ENCODE data around the gene SNX24. TPM values are rescaled to one million over a fixed set of nuclear protein-coding genes. Genes with fewer than 3 reads are reported as not detected.
A peak's percentile ranks its signal among the peaks of the same experiment; 100 is the strongest.

Gene SNX24
- total and polyA plus RNA-seq, 9 of the 15 experiments (the other 6 are each of a cell fraction or from before 2014, with no cell fraction given), result 5.3 to 10.1 (median 7.9) TPM

DNA sequence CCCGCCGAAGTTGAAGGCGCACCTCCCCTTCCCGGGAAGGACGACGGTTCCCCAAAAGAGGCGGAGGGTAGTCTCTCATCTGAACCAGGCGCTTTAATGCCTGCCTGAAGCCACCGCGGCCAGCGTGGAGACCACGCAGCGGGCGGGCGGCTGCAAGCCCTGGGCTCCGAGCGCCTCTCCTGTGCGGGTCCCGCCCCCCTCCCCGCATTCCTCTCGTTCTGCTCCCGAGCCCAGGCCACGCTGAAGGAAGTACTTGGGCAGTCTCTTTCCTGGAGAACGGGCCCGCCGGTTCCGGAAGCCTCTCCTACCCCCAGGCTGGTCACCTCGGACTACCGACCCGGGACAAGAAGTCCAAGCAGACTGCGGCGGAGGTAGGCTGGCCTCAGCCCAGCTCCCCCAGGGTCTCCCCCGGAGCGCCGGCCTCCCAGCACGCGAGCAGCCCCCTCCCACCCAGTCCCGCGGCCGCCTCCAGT lies 190.5 kb downstream of the SNX24 start:
- Histone ChIP-seq H3K27ac (ENCODE audit: extremely low read depth, low read depth, low read length) (no peak overlapping the region), H3K27me3 (ENCODE audit: control insufficient read depth in 2 of 2, insufficient read depth in 2 of 2, low read length in 2 of 2) (peaks cover 7 to 24% of the 10 kb centered on the region in 2 experiments; a peak in 4 of 5 replicates), H3K9me3 (replicated peaks; ENCODE audit: control insufficient read depth, insufficient read depth, low read depth, low read length) (no peaks in the 10 kb centered on the region), H3K9ac (ENCODE audit: insufficient read depth in 1 of 2, low read depth in 2 of 2, low read length in 2 of 2) (peak overlapping the region in 1 of 2 experiments; percentile 77; a peak in 2 of 4 replicates), H4K20me1 (replicated peaks; ENCODE audit: control insufficient read depth, insufficient read depth, low read length) (no peaks in the 10 kb centered on the region), H2AFZ (ENCODE audit: low read depth, low read length) (peak overlapping the region; percentile 81), H3K4me2 (ENCODE audit: insufficient read depth, low read length) (peak overlapping the region; percentile 69), H3K79me2 (ENCODE audit: control insufficient read depth, insufficient read depth, low read length) (no peaks in the 10 kb centered on the region), H3K4me1 (replicated peaks in 1 of 2; ENCODE audit: control insufficient read depth in 2 of 2, insufficient read depth in 2 of 2, low read length in 2 of 2) (peaks cover 2 to 18% of the 10 kb centered on the region in 2 experiments; a peak in 2 of 5 replicates), H3K4me3 (peak overlapping the region; percentile 55), H3K36me3 (ENCODE audit: control insufficient read depth, insufficient read depth, low read length) (no peaks in the 10 kb centered on the region), H3K9me1 (ENCODE audit: control insufficient read depth, insufficient read depth, low read length) (no peaks in the 10 kb centered on the region)
- 0% methylated on average over 12 of the region's 40 CpGs for WGBS (ENCODE audit: insufficient coverage, low coverage, missing lambda C conversion rate)
- in situ Hi-C loops (cut with MboI), result no loop called here
- FAIRE-seq (no peak), DNase-seq (ENCODE audit: extremely low read depth in 1 of 4, low spot score in 3 of 4) (peak in 3 of 4 experiments; percentile 11 to 26 (median 25)), ATAC-seq (peak; percentile 68)
- ChIA-PET CTCF (ENCODE audit: low intra/inter-chr PET ratio) (no interaction called here), POLR2A (no interaction called here)
- no TSS peak for BruUV-seq (replicated peaks)
- intact Hi-C loops (cut with micrococcal nuclease), result loop anchor here (10.0 kb wide), 1 partner anchor 579 kb away; no protein-coding TSS in a partner anchor
- TF ChIP-seq ZC3H8 (IDR thresholded peaks at IDR 0.05), result no peak
- TF ChIP-seq GTF2E2 (tag; IDR thresholded peaks at IDR 0.05), result 0 out of 2 replicates have a peak, but pooled peaks have one; percentile 14
- TF ChIP-seq HNRNPH1 (optimal IDR thresholded peaks at IDR 0.05; ENCODE audit: low read depth, low read length), result no peak
- TF ChIP-seq NFIC (IDR thresholded peaks at IDR 0.05), result no peak
- peak; percentile 12; the same call in 1 of the 2 replicates for TF ChIP-seq CEBPG (CRISPR knock-in tag; IDR thresholded peaks at IDR 0.05)
- TF ChIP-seq CEBPG (tag; conservative IDR thresholded peaks at IDR 0.05 in 1 of 2, IDR thresholded peaks at IDR 0.05 in 1 of 2), result no peak
- TF ChIP-seq CCNT2 (IDR thresholded peaks at IDR 0.05; ENCODE audit: borderline replicate concordance, extremely low read depth, insufficient read length, low read depth, low read length), result peak; percentile 13
- TF ChIP-seq MGA (IDR thresholded peaks at IDR 0.05), result no peak
- TF ChIP-seq, protein P1, sequence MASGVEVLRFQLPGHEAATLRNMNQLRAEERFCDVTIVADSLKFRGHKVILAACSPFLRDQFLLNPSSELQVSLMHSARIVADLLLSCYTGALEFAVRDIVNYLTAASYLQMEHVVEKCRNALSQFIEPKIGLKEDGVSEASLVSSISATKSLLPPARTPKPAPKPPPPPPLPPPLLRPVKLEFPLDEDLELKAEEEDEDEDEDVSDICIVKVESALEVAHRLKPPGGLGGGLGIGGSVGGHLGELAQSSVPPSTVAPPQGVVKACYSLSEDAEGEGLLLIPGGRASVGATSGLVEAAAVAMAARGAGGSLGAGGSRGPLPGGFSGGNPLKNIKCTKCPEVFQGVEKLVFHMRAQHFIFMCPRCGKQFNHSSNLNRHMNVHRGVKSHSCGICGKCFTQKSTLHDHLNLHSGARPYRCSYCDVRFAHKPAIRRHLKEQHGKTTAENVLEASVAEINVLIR (CRISPR knock-in tag; IDR thresholded peaks at IDR 0.05), result no peak
- 0 out of 2 replicates have a peak, but pooled peaks have one; percentile 26 for TF ChIP-seq ZNF143 (CRISPR knock-in tag; IDR thresholded peaks at IDR 0.05)
